A549 treated with Hydrocortisone at 1 μM for 4 hours (cell line): ENCODE measurements around the gene RINT1. TPM values are rescaled to one million over a fixed set of nuclear protein-coding genes. Genes with fewer than 3 reads are reported as not detected.

ENCODE experiments used
- total RNA-seq: library from RNA; stranded (reverse); fragments of 200-300 nt; extraction: Qiagen RNA extraction; gene quantifications from 5 replicates; pipeline ENCODE4 v1.2.3, GENCODE V29; 2022

RINT1 gene
- total RNA-seq, result 13.2 to 19.2 TPM (median 14.5 TPM) in 5 replicates

DNA sequence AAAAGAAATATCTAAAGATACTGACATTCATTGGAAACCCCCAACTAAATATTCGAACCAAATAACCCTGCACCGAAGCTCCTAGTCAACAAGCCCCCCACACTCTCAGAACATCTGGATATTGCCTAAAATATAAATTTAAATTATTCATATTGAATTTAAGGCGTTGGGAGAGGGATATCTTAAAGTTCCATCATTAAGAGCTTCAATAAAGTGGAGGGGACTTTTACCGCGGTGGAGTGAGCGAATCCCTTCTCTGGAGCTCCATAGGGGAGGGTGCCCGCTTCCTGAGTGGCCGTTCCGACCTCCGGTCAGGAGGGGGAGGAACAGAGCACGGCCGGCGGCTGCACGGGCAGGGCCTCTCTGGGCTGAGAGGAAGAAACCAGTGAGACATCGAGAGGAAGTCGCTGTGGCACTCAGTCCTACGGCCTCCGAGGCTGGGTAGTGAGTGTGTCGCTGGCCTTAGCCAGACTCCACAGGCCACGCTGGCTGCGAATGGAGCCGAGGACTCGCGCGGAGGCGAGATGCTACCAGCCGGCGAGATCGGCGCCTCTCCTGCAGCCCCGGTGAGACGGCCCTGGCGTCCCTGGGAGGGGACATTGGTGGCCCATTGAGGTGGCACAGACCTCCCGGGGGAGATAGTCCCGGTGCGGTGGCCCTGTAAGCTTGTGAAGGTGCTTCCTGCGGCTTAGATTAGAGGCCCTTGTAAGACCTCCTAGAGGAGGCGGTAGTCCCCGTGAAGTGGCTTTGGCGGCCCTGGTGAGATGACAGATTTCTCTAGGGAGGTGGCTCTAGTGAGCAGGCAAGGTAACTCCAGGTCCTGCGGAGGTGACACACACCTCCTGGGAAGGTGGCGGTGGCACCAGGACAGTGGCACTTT is at the start of gene RINT1:
RINT1 (plus strand) TSS at position 410 of the 880 bp plus-strand sequence; CDS start at position 525, 115 bp downstream.

GRCh38 chr7:105521717-105522463 is 10.1 kb upstream of the RINT1 start, which contains the start of gene PUS7:
Gene PUS7, minus strand, starts transcription at chr7:105522271. Its CDS starts 13,759 bp downstream, at chr7:105508512.

DNA sequence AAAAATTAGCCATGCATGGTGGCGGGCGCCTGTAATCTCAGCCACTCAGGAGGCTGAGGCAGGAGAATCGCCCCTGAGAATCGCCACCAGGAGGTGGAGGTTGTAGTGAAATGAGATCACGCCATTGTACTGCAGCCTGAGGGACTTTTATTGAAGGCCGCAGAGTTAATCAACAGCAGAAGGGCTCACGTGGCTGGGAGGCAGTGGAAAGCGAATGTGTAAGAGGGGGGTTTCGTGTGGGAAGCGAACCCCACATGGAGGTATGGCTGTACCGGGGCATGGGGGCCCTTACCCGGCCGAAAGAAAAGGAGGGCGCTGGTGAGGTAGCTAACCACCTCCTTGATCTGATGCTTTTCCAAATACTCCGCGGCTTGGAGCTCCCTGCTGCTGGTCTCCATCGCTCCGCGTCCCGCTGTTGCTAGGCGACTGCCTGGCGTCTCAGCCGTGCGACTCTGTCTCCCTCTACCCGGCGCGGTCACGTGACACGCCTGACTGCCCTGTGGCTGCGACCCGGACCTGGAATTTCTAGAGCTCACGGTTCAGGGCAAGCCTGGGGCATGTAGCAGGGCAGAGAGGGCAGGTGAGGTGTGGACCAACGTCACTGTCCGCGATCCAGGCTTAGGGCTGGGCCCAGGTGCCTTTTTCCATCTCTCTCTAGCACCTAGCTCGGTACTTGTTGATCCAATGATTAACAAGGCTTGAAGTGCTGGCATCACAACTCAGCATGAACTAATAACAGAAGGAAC is 49.2 kb downstream of the RINT1 start, which contains the start of gene EFCAB10:
EFCAB10 (minus strand) TSS at position 428 of the 746 bp plus-strand sequence; CDS start at position 398, 30 bp downstream.

Other genes with a start within 250 kb of the RINT1 start
- 28.1 to 43.1 TPM (median 35.0 TPM) in 5 replicates for gene SRPK2, start 143.3 kb upstream of the RINT1 start, total RNA-seq
- 22.5 to 36.2 TPM (median 26.4 TPM) in 5 replicates for gene PUS7, start 9.9 kb upstream of the RINT1 start, total RNA-seq
- gene EFCAB10, start 49.3 kb downstream of the RINT1 start, total RNA-seq, result 2.3 to 3.5 TPM (median 3.2 TPM) in 5 replicates